CD4-positive, alpha-beta T cell treated with Interferon alpha-2 for 1 hour (primary cell): ENCODE results near the gene MARVELD1.

ENCODE experiments used
- DNase-seq, 2 donors: peaks; one replicate each; pipeline ENCODE4 v3.0.0-alpha.2; 2020 to 2022

MARVELD1 gene

GRCh38 chr10:97724341-97724941 is 10.9 kb downstream of the MARVELD1 start:
- no peak for DNase-seq

DNA sequence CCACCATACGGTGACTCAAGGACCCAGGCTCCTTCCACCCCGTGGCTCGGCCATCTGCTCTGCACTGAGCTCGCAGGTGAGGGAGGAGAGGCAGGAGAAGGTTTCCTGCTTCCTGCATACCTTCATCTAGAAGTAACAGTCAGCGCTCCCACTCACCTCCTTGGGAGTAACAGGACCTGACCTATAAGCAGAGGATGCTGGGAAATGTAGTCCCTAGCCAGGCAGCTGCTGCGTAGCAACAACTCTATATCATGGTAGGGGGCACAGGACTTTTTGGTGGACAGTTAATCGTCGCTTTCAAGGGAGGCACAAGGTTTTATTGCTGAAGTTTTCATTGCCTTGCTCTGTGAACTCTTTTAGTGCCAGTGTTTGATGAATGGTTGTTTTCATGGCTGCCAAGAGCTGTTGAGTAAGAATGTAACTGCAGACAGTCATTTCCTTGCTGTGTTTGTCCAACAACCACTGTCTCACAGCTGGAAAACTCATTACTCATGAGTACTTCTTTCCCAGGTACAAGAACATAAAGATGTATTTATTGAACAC is 13.2 kb downstream of the MARVELD1 start:
- DNase-seq = no peak

- DNase-seq = no peak
Measured at GRCh38 chr10:97729014-97729413, 15.5 kb downstream of the MARVELD1 start.

DNA sequence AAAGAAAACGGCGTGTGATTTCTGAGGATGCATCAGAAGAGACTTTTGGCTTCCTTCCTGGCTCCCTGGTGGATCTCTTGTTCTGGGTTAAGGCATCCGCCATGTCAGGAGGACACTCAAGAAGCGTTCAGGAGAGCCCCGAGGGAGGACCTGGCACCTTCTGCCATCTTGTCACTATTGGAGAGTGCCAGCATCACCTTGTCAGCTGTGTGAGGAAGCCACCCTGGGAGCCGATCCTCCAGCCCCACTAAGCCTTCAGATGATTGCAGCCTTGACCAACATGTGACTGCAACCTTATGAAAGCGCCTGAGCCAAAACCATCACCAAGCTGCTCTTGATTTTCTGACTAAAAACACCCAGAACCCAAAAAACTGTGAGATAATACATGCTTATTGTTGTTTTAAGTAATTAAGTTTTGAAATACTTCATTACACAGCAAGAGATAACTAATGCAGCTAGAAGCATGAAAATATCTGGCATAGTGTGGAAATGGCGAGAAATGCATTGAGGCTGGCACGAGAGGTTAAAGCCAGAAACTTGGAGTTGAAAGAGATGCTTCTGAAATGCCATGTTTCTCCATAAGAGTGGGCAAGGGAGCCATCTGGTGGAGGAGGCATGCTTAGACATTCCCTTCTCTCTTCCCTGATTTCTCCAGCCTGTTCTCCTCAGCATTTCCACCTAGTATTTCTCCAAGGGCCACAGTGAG is 18.0 kb downstream of the MARVELD1 start:
- DNase-seq = peak; percentile 58 to 68

DNA sequence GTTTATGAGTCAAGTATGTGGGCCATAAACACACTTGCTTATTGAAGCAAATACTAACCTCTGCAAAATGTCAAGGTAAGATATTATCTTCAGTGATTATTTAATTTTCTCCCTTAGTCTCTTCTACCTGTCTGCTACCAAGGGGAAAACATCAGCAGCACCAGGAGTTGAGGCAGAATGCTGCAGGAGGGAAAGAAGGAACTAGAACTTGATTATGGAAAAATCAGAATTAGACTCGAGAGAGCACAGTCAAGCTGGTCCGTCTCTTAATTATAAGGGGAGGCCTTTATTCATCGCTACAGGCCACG is 18.5 kb downstream of the MARVELD1 start:
- DNase-seq = no peak

DNA sequence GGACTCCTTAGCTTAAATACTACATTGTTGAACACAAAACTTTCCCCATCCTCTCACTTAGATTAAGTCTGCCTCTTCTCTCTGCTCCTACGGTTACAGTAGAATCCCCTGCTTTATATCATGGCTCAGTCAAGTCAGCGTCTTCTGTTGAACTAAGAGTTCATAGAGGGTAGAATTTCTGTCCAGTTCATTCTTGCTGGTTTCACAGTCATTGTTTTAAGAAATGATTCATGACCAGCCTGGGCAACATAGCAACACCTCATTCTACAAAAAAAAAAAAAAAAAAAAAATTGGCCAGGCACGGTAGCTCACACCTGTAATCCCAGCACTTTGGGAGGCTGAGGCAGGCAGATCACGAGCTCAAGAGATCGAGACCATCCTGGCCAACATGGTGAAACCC is 19.7 kb downstream of the MARVELD1 start:
- no peak for DNase-seq

- no peak for DNase-seq
Measured at GRCh38 chr10:97734021-97734420, 20.5 kb downstream of the MARVELD1 start.

DNA sequence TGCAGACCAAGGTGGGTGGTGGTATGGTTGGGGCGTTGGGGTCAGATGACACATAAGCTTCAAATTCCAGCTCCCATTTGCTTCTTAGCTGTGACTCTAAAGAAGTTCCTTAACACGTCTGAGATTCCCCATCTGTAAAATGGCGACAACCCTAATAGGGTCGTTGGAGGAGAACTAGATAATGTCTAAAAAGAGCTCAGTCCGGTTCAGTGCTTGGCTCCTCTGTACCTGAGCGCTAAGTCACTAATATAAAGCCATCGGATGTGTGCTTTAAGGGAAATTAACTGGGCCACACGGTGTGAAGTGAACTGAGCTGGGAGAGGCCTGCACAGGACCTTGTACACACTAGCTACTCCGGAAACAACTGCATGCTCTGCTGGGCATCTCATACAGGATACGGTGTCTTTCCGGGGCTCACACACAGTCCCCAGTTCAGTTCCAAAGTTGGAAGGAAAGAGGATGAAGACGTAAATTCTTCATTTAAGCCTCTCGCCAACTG is 22.9 kb downstream of the MARVELD1 start:
- DNase-seq = no peak

- peak; percentile 95 to 96 for DNase-seq
Measured at GRCh38 chr10:97736902-97737769, 23.6 kb downstream of the MARVELD1 start, which contains the start of gene ZFYVE27. Gene ZFYVE27, plus strand, starts transcription at chr10:97737128. Its CDS starts 1,350 bp downstream, at chr10:97738478.

- no peak for DNase-seq
Measured at GRCh38 chr10:97737770-97738265, 24.3 kb downstream of the MARVELD1 start.

GRCh38 chr10:97738616-97739015 is 25.1 kb downstream of the MARVELD1 start:
- no peak for DNase-seq

DNA sequence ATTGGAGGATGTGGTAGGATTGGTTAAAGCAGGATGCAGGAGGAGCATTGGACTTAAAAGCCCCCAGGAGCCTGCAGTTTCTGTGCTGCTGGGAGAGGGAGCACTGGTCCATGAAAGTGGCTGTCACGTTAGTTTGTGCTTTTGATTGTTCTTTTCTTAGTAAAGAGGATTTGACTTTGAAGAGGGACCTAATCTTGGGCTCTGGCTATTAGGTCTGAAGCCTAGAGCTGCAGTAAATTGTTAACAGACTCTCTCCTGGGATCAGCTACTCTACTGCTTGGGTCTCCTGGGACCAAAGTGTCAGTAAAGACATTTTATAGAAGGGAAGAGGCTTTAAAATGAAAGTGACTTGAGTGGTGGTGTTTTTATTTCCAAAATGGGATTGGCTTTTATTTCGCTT is 27.1 kb downstream of the MARVELD1 start:
- DNase-seq = no peak

DNA sequence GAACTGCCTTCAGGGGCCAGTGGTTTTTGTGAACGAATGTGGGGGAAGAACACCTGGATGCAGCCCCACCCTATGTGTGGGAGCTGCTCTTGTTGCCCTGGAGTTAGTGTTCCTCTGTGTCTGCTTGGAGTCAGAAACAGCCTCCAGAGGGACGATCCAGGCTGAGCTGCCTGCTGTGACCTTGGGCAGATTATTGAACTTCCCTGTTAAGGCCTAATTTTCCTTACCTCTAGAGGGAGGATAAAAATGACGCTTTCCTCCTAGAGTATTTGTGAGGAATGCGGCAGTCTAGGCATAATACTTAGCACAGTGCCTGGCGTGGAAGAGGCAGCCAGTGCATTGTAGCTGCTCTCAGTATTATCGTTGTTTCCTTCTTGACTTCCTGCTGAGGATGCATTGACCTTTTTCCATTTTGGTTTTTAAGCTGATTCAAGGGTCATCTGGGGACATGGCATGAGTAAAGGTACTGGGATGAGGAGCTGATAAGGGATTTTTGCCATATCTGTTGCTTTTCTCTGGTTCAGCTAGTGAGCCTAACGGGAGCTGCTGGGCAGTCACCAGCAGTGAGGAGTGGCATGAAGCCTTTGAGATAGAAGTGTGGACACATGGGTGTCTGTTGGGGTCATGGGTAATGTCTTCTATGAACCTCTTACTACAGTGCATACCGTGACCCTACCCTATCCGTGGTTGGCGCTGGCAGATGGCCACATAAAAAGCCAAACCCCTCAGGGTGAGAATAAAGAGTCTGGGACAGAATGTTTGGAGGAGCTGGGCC is 29.8 kb downstream of the MARVELD1 start:
- DNase-seq = no peak

DNA sequence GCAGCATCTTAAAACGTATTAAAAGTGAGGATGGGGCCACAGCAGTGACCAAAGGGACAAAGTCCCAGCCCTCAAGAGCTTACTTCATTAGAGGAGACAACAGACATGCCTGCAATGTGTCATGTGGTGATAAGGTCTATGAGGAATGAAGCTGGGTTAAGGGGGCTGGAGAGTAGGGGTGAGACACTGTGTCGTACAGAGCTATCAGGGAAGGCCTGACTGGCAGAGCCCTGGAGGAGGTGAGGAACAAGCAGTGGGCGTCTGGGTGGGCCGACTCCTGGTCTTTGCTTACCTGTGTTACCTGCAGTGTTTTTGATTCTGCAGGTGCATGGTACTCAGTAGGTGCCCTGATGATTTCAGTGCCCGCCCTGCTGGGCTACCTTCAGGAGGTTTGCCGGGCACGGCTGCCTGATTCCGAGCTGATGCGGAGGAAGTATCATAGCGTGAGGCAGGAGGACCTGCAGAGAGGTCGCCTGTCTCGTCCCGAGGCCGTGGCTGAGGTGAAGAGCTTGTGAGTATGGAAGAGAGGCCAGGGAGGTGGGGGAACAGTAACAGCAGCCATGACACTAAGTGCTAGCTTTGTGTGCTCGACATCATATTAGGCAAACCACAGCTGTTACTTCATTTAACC is 31.0 kb downstream of the MARVELD1 start:
- no peak for DNase-seq

- DNase-seq = no peak
Measured at GRCh38 chr10:97747573-97747972, 34.0 kb downstream of the MARVELD1 start.

DNA sequence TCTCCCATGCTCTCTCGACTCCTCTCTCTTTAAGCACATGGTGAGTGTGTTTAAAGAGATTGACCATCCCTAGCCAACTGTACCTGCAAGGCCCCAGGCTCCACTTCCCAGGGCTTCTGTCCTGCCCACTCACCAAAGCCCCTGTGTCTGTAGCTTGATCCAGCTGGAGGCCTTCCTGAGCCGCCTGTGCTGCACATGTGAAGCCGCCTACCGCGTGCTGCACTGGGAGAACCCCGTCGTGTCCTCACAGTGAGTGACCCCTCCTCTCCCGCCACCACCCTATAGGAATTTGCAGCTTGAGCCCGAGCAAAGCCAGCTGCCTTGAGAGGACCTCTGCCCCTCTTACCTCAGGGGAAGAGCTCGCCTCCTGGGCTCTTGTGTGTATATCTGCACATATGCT is 34.6 kb downstream of the MARVELD1 start:
- DNase-seq = no peak

GRCh38 chr10:97752956-97753355 is 39.4 kb downstream of the MARVELD1 start:
- no peak for DNase-seq

DNA sequence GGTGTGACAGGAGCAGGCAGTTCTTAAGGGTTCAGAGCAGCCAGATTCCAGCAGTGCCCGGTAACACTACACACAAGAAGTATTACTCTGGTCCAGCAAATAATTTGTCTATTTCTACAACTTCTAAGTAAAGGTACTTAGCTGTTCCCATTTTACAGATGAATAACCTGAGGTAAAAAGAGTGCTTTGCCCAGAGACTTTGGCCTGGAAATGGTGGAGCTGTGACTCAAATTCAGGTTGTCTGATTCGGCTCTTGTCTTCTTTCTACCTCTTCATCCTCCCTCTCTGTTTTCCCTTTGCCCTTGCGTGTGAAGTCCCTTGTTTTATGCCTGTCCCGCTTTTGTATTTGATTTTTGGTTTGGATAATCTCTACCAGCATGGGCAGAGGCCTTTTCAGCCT is 41.2 kb downstream of the MARVELD1 start:
- no peak for DNase-seq

DNA sequence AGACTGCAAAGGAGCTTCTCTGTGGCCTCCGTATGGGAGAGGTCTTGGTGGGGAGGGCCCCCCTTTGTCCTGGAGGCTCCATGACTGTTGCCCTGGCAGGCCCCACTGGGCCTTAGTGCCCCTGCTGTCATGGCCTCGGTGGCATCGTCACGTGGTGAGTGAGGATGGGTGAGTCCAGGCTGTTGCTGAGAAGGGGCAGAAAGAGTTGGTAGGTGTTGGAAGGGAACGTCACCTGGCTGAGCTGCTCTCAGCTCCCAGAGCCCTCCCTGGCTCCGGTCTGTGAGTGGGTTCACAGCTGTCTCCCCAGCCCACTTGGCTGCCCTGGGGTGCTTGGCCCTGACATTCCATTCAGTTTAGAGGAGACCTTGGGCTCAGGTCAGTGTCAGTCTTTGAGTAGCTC is 42.2 kb downstream of the MARVELD1 start:
- DNase-seq = no peak

DNA sequence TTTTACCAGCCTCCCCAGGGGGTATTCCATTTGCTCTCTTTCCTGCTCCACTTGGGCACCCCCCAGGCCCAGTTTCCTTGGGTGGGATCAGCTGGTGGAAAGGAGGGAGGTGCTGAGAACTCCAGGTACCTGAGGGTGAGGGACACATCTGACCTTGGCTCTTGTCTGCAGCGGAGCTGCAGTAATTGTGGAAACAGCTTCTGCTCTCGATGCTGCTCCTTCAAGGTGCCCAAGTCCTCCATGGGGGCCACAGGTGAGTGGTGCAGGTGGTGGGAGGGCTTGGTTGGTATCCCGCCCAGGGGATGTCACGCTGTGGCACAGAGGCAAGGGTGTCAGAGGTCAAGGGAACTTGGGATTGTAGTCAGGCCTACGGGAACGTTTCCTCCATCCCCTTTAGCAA is 43.9 kb downstream of the MARVELD1 start:
- no peak for DNase-seq

DNA sequence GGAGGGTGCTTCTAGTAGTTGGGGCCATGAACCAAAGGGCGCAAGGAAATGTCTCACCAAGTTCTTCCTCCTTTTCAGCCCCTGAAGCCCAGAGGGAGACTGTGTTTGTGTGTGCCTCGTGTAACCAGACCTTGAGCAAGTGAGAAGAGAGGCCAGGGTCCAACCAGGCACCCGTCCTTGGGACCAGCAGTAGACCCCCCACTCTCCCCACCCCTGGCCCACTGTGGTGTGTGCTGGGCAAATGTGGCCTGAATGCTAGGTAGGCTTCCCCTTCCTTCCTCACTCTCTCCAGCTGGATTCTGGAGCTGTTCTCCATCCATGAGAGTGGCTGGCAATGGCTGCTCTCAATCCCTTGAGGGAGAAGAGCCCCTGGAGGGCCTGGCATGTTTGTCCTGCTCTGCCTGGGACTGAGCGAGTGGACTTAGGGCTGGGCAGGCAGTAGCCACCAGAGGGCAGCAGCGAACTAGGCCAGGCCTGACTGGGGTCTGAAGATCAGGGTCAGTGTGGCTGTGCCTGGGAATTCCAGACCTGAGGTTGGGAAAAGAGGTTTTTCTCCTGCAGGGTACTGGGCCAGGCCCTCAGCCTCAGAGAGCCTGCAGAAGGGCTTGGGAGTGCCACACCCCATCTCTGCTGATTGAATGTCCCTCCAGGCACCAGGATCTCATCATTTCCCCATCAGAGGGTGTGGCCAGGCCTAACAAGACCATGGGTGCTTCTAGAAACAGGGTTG is 45.8 kb downstream of the MARVELD1 start:
- peak; percentile 27 to 52 for DNase-seq
